HepG2 (cell line): ENCODE results near the gene RAB1B. TPM values are rescaled to one million over a fixed set of nuclear protein-coding genes. Genes with fewer than 3 reads are reported as not detected.

Experiments used
- ERF ChIP-seq: IDR thresholded peaks from 2 replicates; pipeline ENCODE4 v1.6.1; 2018; ENCODE audit warnings: missing biosample characterization, missing genetic modification reagents
- FOXC1 ChIP-seq: sonication (generic); formaldehyde crosslinking; IDR thresholded peaks from 2 replicates; pipeline ENCODE4 v1.8.0; 2022; ENCODE audit warnings: mild to moderate bottlenecking, missing genetic modification reagents, borderline replicate concordance
- ISX ChIP-seq: sonication (generic); formaldehyde crosslinking; conservative IDR thresholded peaks from 2 replicates; pipeline ENCODE4 v1.5.0; 2020; ENCODE audit warnings: missing genetic modification reagents
- KDM6A ChIP-seq: IDR thresholded peaks from 2 replicates; pipeline ENCODE4 v1.6.1; 2016; ENCODE audit warnings: low read depth
- MIER3 ChIP-seq: IDR thresholded peaks from 2 replicates; pipeline ENCODE4 v1.6.1; 2016; ENCODE audit warnings: missing compliant biosample characterization, borderline replicate concordance
- MXD4 ChIP-seq: IDR thresholded peaks from 2 replicates; pipeline ENCODE4 v1.6.1; 2016; ENCODE audit warnings: mild to moderate bottlenecking, missing biosample characterization, missing genetic modification reagents
- MYNN ChIP-seq: sonication (generic); formaldehyde crosslinking; IDR thresholded peaks from 2 replicates; pipeline ENCODE4 v1.4.0; 2020; ENCODE audit warnings: mild to moderate bottlenecking, low read depth, missing genetic modification reagents
- PLRG1 ChIP-seq: fragments of 450-650 bp; conservative IDR thresholded peaks from 2 replicates; pipeline ENCODE4 v1.6.1; 2016
- POGZ ChIP-seq: sonication (generic); formaldehyde crosslinking; IDR thresholded peaks from 2 replicates; pipeline ENCODE4 v1.4.0; 2020; ENCODE audit warnings: mild to moderate bottlenecking, missing genetic modification reagents
- RARG ChIP-seq: sonication (generic); formaldehyde crosslinking; IDR thresholded peaks from 2 replicates; pipeline ENCODE4 v1.4.0; 2020; ENCODE audit warnings: low read depth, mild to moderate bottlenecking, missing genetic modification reagents
- REL ChIP-seq: sonication (generic); formaldehyde crosslinking; conservative IDR thresholded peaks from 2 replicates; pipeline ENCODE4 v1.8.0; 2022; ENCODE audit warnings: mild to moderate bottlenecking, missing genetic modification reagents, moderate library complexity
- SAFB2 ChIP-seq: sonication (generic); formaldehyde crosslinking; IDR thresholded peaks from 2 replicates; pipeline ENCODE4 v1.5.1; 2020; ENCODE audit warnings: missing genetic modification reagents, low read depth, mild to moderate bottlenecking, borderline replicate concordance
- TARDBP ChIP-seq: sonication (generic); formaldehyde crosslinking; IDR thresholded peaks from 2 replicates; pipeline ENCODE4 v1.8.0; 2022; ENCODE audit warnings: mild to moderate bottlenecking, missing genetic modification reagents
- TEAD3 ChIP-seq: optimal IDR thresholded peaks from 2 replicates; pipeline ENCODE3; 2016; ENCODE audit warnings: borderline replicate concordance
- ZBTB42 ChIP-seq: sonication (generic); formaldehyde crosslinking; IDR thresholded peaks from 2 replicates; pipeline ENCODE4 v1.5.0; 2020; ENCODE audit warnings: mild to moderate bottlenecking, missing genetic modification reagents
- ZFAT ChIP-seq: sonication (generic); formaldehyde crosslinking; conservative IDR thresholded peaks from 2 replicates; pipeline ENCODE4 v1.8.1; 2023; ENCODE audit warnings: missing genetic modification reagents, inconsistent platforms
- ZNF3 ChIP-seq: IDR thresholded peaks from 2 replicates; pipeline ENCODE4 v1.7.0; 2017; ENCODE audit warnings: inconsistent platforms
- ZNF510 ChIP-seq: sonication (generic); formaldehyde crosslinking; IDR thresholded peaks from 2 replicates; pipeline ENCODE4 v1.4.0; 2020; ENCODE audit warnings: low read depth, mild to moderate bottlenecking, missing genetic modification reagents
- ZNF678 ChIP-seq: sonication (generic); formaldehyde crosslinking; IDR thresholded peaks from 2 replicates; pipeline ENCODE4 v1.4.0; 2020; ENCODE audit warnings: mild to moderate bottlenecking, missing genetic modification reagents
- polyA plus RNA-seq, 8 experiments: library from polyadenylated mRNA; depleted of rRNA in 3 of 8; stranded (reverse) in 7 of 8; unstranded in 1 of 8; fragments of >200 nt; fragmentation: Illumina TruSeq in 4 of 8; extraction: Trizol in 4 of 8; gene quantifications; 2 replicates each; pipeline versions ENCODE4 v1.2.1 to v1.2.3, GENCODE V29; 2011 to 2016; ENCODE audit warnings: low read depth in 4 of 8, missing spikeins in 1 of 8, mixed read lengths in 1 of 8; ENCODE audit not compliant: insufficient read depth in 1 of 8
- total RNA-seq, 5 experiments: library from RNA; depleted of rRNA; stranded (reverse); fragments of >200 nt; fragmentation: Illumina TruSeq; extraction: Trizol; gene quantifications; 2 replicates each; pipeline ENCODE4 v1.2.3, GENCODE V29; 2016; ENCODE audit warnings: low read depth in 1 of 5
- TF ChIP-seq, protein P1 (sequence below): sonication (generic); formaldehyde crosslinking; IDR thresholded peaks from 2 replicates; pipeline ENCODE4 v1.8.0; 2022; ENCODE audit warnings: mild to moderate bottlenecking, missing genetic modification reagents, borderline replicate concordance
- TF ChIP-seq, protein P2 (sequence below): sonication (generic); formaldehyde crosslinking; IDR thresholded peaks from one replicate; pipeline ENCODE4 v1.5.1; 2020; ENCODE audit warnings: mild to moderate bottlenecking, missing genetic modification reagents; ENCODE audit errors: not compliant biosample characterization

Gene RAB1B
- total and polyA plus RNA-seq, 2 of the 13 experiments (the other 11 are each of a cell fraction or from before 2014, with no cell fraction given) = 77.9 to 87.9 TPM

DNA sequence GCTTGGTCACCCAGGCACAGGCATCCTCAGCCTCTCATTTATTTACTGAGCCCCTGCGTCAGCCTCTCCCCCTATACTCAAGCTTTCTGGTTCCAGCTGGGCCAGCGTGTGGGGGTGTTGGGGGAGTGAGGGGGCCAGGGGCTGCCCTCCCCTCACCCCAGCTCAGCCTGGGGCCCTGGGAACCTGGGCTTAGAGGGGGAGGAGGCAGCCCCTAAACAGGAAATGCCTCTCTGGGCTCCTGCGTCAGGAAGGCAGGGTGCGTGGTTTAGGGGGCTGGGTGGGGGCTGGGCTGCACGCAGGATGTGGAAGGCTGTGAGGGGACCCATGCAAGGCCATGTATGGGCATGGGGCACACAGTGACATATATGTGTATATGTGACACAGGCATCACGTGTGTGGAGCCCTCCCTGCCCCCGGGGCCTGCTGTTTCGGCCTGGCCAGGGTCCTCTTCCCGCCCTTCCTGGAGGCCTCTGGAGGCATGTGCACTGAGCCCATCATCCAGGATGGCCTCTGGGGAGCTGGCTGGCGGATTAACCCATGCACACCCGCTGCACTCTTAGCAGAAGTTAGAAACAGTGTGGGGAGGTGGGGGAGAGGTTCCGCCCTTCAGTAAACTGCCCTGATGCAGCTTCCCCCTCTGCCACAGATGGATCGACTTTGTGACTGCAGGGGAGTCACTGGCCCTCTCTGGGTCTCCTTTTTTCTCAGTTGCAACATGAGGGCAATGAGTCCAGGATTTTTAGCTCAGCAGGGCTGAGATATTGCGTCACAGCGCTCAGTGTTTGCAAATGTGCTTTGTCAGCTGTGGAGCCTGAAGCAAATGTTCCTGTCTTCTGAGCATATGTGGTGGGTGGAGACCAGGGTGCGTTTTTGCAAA lies 49.5 kb downstream of the RAB1B start (continued):
- TF ChIP-seq SAFB2 = no peak
- peak; percentile 29; the same call in 1 of the 2 replicates for TF ChIP-seq TARDBP (CRISPR knock-in tag)
- TF ChIP-seq MIER3 (CRISPR knock-in tag) = no peak
- no peak for TF ChIP-seq ZNF3
- TF ChIP-seq ZBTB42 (CRISPR knock-in tag) = no peak
- no peak for TF ChIP-seq PLRG1
- TF ChIP-seq REL (CRISPR knock-in tag) = no peak
- TF ChIP-seq FOXC1 = no peak
- TF ChIP-seq, protein P1, sequence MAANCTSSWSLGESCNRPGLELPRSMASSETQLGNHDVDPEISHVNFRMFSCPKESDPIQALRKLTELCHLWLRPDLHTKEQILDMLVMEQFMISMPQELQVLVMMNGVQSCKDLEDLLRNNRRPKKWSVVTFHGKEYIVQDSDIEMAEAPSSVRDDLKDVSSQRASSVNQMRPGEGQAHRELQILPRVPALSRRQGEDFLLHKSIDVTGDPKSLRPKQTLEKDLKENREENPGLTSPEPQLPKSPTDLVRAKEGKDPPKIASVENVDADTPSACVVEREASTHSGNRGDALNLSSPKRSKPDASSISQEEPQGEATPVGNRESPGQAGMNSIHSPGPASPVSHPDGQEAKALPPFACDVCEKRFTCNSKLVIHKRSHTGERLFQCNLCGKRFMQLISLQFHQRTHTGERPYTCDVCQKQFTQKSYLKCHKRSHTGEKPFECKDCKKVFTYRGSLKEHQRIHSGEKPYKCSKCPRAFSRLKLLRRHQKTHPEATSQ (CRISPR knock-in tag) = no peak
- TF ChIP-seq, protein P2, sequence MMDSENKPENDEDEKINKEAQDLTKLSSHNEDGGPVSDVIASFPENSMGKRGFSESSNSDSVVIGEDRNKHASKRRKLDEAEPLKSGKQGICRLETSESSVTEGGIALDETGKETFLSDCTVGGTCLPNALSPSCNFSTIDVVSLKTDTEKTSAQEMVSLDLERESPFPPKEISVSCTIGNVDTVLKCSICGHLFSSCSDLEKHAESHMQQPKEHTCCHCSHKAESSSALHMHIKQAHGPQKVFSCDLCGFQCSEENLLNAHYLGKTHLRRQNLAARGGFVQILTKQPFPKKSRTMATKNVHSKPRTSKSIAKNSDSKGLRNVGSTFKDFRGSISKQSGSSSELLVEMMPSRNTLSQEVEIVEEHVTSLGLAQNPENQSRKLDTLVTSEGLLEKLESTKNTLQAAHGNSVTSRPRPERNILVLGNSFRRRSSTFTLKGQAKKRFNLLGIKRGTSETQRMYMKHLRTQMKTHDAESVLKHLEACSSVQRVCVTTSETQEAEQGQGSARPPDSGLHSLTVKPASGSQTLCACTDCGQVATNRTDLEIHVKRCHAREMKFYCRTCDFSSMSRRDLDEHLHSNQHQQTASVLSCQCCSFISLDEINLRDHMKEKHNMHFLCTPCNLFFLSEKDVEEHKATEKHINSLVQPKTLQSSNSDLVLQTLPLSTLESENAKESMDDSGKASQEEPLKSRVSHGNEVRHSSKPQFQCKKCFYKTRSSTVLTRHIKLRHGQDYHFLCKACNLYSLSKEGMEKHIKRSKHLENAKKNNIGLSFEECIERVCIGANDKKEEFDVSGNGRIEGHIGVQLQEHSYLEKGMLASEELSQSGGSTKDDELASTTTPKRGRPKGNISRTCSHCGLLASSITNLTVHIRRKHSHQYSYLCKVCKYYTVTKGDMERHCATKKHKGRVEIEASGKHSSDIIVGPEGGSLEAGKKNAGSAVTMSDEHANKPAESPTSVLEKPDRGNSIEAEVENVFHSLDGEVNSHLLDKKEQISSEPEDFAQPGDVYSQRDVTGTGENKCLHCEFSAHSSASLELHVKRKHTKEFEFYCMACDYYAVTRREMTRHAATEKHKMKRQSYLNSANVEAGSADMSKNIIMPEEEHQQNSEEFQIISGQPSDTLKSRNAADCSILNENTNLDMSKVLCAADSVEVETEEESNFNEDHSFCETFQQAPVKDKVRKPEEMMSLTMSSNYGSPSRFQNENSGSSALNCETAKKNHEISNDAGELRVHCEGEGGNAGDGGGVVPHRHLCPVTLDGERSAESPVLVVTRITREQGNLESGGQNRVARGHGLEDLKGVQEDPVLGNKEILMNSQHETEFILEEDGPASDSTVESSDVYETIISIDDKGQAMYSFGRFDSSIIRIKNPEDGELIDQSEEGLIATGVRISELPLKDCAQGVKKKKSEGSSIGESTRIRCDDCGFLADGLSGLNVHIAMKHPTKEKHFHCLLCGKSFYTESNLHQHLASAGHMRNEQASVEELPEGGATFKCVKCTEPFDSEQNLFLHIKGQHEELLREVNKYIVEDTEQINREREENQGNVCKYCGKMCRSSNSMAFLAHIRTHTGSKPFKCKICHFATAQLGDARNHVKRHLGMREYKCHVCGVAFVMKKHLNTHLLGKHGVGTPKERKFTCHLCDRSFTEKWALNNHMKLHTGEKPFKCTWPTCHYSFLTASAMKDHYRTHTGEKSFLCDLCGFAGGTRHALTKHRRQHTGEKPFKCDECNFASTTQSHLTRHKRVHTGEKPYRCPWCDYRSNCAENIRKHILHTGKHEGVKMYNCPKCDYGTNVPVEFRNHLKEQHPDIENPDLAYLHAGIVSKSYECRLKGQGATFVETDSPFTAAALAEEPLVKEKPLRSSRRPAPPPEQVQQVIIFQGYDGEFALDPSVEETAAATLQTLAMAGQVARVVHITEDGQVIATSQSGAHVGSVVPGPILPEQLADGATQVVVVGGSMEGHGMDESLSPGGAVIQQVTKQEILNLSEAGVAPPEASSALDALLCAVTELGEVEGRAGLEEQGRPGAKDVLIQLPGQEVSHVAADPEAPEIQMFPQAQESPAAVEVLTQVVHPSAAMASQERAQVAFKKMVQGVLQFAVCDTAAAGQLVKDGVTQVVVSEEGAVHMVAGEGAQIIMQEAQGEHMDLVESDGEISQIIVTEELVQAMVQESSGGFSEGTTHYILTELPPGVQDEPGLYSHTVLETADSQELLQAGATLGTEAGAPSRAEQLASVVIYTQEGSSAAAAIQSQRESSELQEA (CRISPR knock-in tag) = no peak
- TF ChIP-seq ISX = no peak
- no peak for TF ChIP-seq MYNN (CRISPR knock-in tag)
- no peak for TF ChIP-seq ERF
- TF ChIP-seq KDM6A (CRISPR knock-in tag) = no peak
- TF ChIP-seq POGZ (CRISPR knock-in tag) = no peak
- TF ChIP-seq ZNF678 (CRISPR knock-in tag) = no peak
- no peak for TF ChIP-seq TEAD3 (CRISPR knock-in tag)
- no peak for TF ChIP-seq MXD4
- no peak for TF ChIP-seq RARG (CRISPR knock-in tag)
- no peak for TF ChIP-seq ZNF510
- TF ChIP-seq ZFAT (CRISPR knock-in tag) = no peak
